Brain microvascular endothelial cell (primary cell): ENCODE measurements around the gene PRPF18.

Experiments
- DNase-seq: peaks from one replicate; pipeline ENCODE4 v3.0.0-alpha.2; 2020
- H3K27ac ChIP-seq: fragments of 250-450 bp; sonication (Bioruptor Pico); 2 replicates; pipeline ENCODE4 v1.5.1; 2020; ENCODE audit warnings: mild to moderate bottlenecking, moderate library complexity
- H3K27me3 ChIP-seq: fragments of 250-450 bp; sonication (Bioruptor Pico); replicated peaks from 2 replicates; pipeline ENCODE4 v1.5.1; 2020; ENCODE audit warnings: mild to moderate bottlenecking
- H3K36me3 ChIP-seq: fragments of 250-450 bp; sonication (Bioruptor Pico); replicated peaks from 2 replicates; pipeline ENCODE4 v1.5.1; 2020; ENCODE audit warnings: mild to moderate bottlenecking
- H3K4me3 ChIP-seq: 2 replicates; pipeline ENCODE4 v1.5.1; 2011; ENCODE audit warnings: low read depth, mild to moderate bottlenecking, control low read depth, low read length, moderate library complexity
- CTCF ChIP-seq: IDR thresholded peaks from 2 replicates; pipeline ENCODE4 v1.5.1; 2011; ENCODE audit warnings: low read depth, mild to moderate bottlenecking, moderate library complexity, low read length, control low read depth, inconsistent platforms; ENCODE audit errors: missing control alignments
- in situ Hi-C: cut with HindIII; loops from 2 replicates; pipeline ENCODE4 v1.10.0; 2017; ENCODE audit warnings: low sequenced_read_pairs, low pct_ligation_motif_present

Gene PRPF18

GRCh38 chr10:13658871-13659685, 72.3 kb downstream of the PRPF18 start:
- in situ Hi-C loops: no loop called here
- Histone ChIP-seq H3K36me3 (peaks cover 92% of the 10 kb centered on the region), H3K27ac (no peak overlapping the region), H3K4me3 (no peak overlapping the region), H3K27me3 (no peaks in the 10 kb centered on the region)
- DNase-seq: no peak
- TF ChIP-seq CTCF: no peak

GRCh38 chr10:13659887-13660550, 73.3 kb downstream of the PRPF18 start:
- H3K4me3 ChIP-seq: no peak overlapping the region
- peak; percentile 93 for TF ChIP-seq CTCF

GRCh38 chr10:13660551-13660920, 73.8 kb downstream of the PRPF18 start:
- no peak for DNase-seq
- in situ Hi-C loops: no loop called here
- Histone ChIP-seq H3K27me3 (no peaks in the 10 kb centered on the region), H3K4me3 (no peak overlapping the region), H3K27ac (no peak overlapping the region), H3K36me3 (peaks cover 92% of the 10 kb centered on the region)
- TF ChIP-seq CTCF: no peak

More at GRCh38 chr10:13659887-13660550, 73.3 kb downstream of the PRPF18 start:
- in situ Hi-C loops: no loop called here
- peaks cover 92% of the 10 kb centered on the region for H3K36me3 ChIP-seq
- H3K27me3 ChIP-seq: no peaks in the 10 kb centered on the region
- no peak overlapping the region for H3K27ac ChIP-seq
- DNase-seq: no peak

- no peaks in the 10 kb centered on the region for H3K27me3 ChIP-seq
- no peak overlapping the region for H3K27ac ChIP-seq
- H3K4me3 ChIP-seq: no peak overlapping the region
- in situ Hi-C loops: no loop called here
- TF ChIP-seq CTCF: no peak
- no peak for DNase-seq
- peaks cover 92% of the 10 kb centered on the region for H3K36me3 ChIP-seq
Measured at GRCh38 chr10:13661256-13661655, 74.5 kb downstream of the PRPF18 start.

GRCh38 chr10:13665516-13666262, 78.9 kb downstream of the PRPF18 start:
- in situ Hi-C loops: no loop called here
- DNase-seq: no peak
- H3K36me3 ChIP-seq: peaks cover 96% of the 10 kb centered on the region
- H3K27ac ChIP-seq: no peak overlapping the region
- no peaks in the 10 kb centered on the region for H3K27me3 ChIP-seq
- TF ChIP-seq CTCF: no peak
- no peak overlapping the region for H3K4me3 ChIP-seq
